Neural progenitor cell (in vitro differentiated cells): ENCODE measurements around the gene FKBP1B. TPM values are rescaled to one million over a fixed set of nuclear protein-coding genes. Genes with fewer than 3 reads are reported as not detected.
A peak's percentile ranks its signal among the peaks of the same experiment; 100 is the strongest.

Experiments
- DNase-seq: peaks from one replicate; pipeline ENCODE4 v3.0.0-alpha.2; 2016; ENCODE audit warnings: low spot score
- H2AFZ ChIP-seq: fragments of 200-600 bp; sonication (generic); replicated peaks from 2 replicates; pipeline ENCODE4 v1.6.1; 2016; ENCODE audit warnings: antibody characterized with exemption
- H3F3A ChIP-seq: fragments of 200-600 bp; sonication (generic); 2 replicates; pipeline ENCODE4 v1.6.1; 2016; ENCODE audit warnings: antibody characterized with exemption, low read depth
- H3K27ac ChIP-seq: fragments of 200-600 bp; sonication (generic); 2 replicates; pipeline ENCODE4 v1.5.1; 2016; ENCODE audit warnings: mild to moderate bottlenecking
- H3K27me3 ChIP-seq: fragments of 200-600 bp; sonication (generic); 2 replicates; pipeline ENCODE4 v1.6.1; 2016; ENCODE audit warnings: mild to moderate bottlenecking, moderate library complexity
- H3K36me3 ChIP-seq: fragments of 200-600 bp; sonication (generic); 2 replicates; pipeline ENCODE4 v1.5.1; 2016
- H3K4me1 ChIP-seq: fragments of 200-600 bp; sonication (generic); 2 replicates; pipeline ENCODE4 v1.6.1; 2016; ENCODE audit warnings: mixed run types
- H3K4me2 ChIP-seq: fragments of 200-600 bp; sonication (generic); 2 replicates; pipeline ENCODE4 v1.6.1; 2016
- H3K4me3 ChIP-seq: fragments of 200-600 bp; sonication (generic); 2 replicates; pipeline ENCODE4 v1.5.1; 2016
- H3K79me2 ChIP-seq: fragments of 200-600 bp; sonication (generic); 2 replicates; pipeline ENCODE4 v1.6.1; 2016; ENCODE audit warnings: low read depth
- H3K9ac ChIP-seq: fragments of 200-600 bp; sonication (generic); 2 replicates; pipeline ENCODE4 v1.6.1; 2016
- H3K9me3 ChIP-seq: fragments of 200-600 bp; sonication (generic); 2 replicates; pipeline ENCODE4 v1.5.1; 2016; ENCODE audit warnings: low read depth
- H4K20me1 ChIP-seq: fragments of 200-600 bp; sonication (generic); 2 replicates; pipeline ENCODE4 v1.6.1; 2016; ENCODE audit warnings: low read depth
- H3K27ac Mint-ChIP-seq: 3 replicates; pipeline ENCODE4 v1.8.0; 2021; ENCODE audit warnings: mixed read lengths
- H3K27me3 Mint-ChIP-seq: 2 replicates; pipeline ENCODE4 v1.8.0; 2022; ENCODE audit warnings: low read depth, mild to moderate bottlenecking, inconsistent platforms, moderate library complexity, mixed read lengths; ENCODE audit not compliant: insufficient read depth
- H3K36me3 Mint-ChIP-seq: 3 replicates; pipeline ENCODE4 v1.8.0; 2021; ENCODE audit warnings: mixed read lengths
- H3K4me1 Mint-ChIP-seq: 3 replicates; pipeline ENCODE4 v1.8.0; 2021; ENCODE audit warnings: mixed read lengths
- H3K4me3 Mint-ChIP-seq: 3 replicates; pipeline ENCODE4 v1.8.0; 2021; ENCODE audit warnings: mild to moderate bottlenecking, moderate library complexity, mixed read lengths
- H3K9me3 Mint-ChIP-seq: 3 replicates; pipeline ENCODE4 v1.8.0; 2020; ENCODE audit warnings: mixed read lengths
- EZH2 ChIP-seq: fragments of 200-600 bp; sonication (generic); IDR thresholded peaks from 2 replicates; pipeline ENCODE4 v1.6.1; 2017; ENCODE audit warnings: antibody characterized with exemption, mild to moderate bottlenecking, moderate library complexity
- EZH2phosphoT487 ChIP-seq: fragments of 200-600 bp; sonication (generic); IDR thresholded peaks from 2 replicates; pipeline ENCODE4 v1.6.1; 2017; ENCODE audit warnings: antibody characterized with exemption
- total RNA-seq: library from RNA; depleted of rRNA; stranded (reverse); fragments of >200 nt; gene quantifications from 2 replicates; pipeline ENCODE4 v1.2.3, GENCODE V29; 2015; ENCODE audit warnings: low replicate concordance
- TF ChIP-seq, protein P1 (sequence below): fragments of 200-600 bp; sonication (generic); IDR thresholded peaks from 2 replicates; pipeline ENCODE4 v1.5.1; 2017; ENCODE audit warnings: antibody characterized with exemption, mild to moderate bottlenecking

FKBP1B gene
- total RNA-seq, 1 donor from 2014 or later, result 46.0 TPM

GRCh38 chr2:24075915-24076848 lies 26.6 kb downstream of the FKBP1B start, which contains the start of gene SF3B6:
Gene SF3B6 (minus strand): TSS chr2:24076326. CDS start chr2:24076229, 97 bp downstream.
- H3K27me3 Mint-ChIP-seq, result peaks cover 4% of the 10 kb centered on the region
- Histone ChIP-seq H3K4me3 (peak within 1 kb of the TSS; percentile 79), H3K4me1 (no peaks in the 10 kb centered on the region), H3K9me3 (no peaks in the 10 kb centered on the region), H3K36me3 (peaks cover 11% of the 10 kb centered on the region), H3K9ac (peak within 1 kb of the TSS; percentile 81), H3K27me3 (no peaks in the 10 kb centered on the region), H3K79me2 (peaks cover 44% of the 10 kb centered on the region), H3F3A (peaks cover 36% of the 10 kb centered on the region), H2AFZ (peak within 1 kb of the TSS; percentile 91), H3K4me2 (peak within 1 kb of the TSS; percentile 86), H4K20me1 (peaks cover 17% of the 10 kb centered on the region), H3K27ac (peak within 1 kb of the TSS; percentile 90)
- H3K36me3 Mint-ChIP-seq, result peaks cover 12% of the 10 kb centered on the region
- peak within 1 kb of the TSS; percentile 96 for H3K4me3 Mint-ChIP-seq
- peaks cover 22% of the 10 kb centered on the region for H3K4me1 Mint-ChIP-seq
- peak within 1 kb of the TSS; percentile 76 for H3K27ac Mint-ChIP-seq
- no peaks in the 10 kb centered on the region for H3K9me3 Mint-ChIP-seq
- TF ChIP-seq EZH2phosphoT487 (no peak), EZH2 (no peak)
- TF ChIP-seq, protein P1, sequence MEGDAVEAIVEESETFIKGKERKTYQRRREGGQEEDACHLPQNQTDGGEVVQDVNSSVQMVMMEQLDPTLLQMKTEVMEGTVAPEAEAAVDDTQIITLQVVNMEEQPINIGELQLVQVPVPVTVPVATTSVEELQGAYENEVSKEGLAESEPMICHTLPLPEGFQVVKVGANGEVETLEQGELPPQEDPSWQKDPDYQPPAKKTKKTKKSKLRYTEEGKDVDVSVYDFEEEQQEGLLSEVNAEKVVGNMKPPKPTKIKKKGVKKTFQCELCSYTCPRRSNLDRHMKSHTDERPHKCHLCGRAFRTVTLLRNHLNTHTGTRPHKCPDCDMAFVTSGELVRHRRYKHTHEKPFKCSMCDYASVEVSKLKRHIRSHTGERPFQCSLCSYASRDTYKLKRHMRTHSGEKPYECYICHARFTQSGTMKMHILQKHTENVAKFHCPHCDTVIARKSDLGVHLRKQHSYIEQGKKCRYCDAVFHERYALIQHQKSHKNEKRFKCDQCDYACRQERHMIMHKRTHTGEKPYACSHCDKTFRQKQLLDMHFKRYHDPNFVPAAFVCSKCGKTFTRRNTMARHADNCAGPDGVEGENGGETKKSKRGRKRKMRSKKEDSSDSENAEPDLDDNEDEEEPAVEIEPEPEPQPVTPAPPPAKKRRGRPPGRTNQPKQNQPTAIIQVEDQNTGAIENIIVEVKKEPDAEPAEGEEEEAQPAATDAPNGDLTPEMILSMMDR, result no peak
- peak; percentile 99 for DNase-seq

GRCh38 chr2:24076849-24077534 lies 27.5 kb downstream of the FKBP1B start:
- Histone ChIP-seq H3K4me2 (peak overlapping the region; percentile 86), H3K79me2 (peaks cover 37% of the 10 kb centered on the region), H3K4me3 (peak overlapping the region; percentile 79), H3K9me3 (no peaks in the 10 kb centered on the region), H3K27ac (no peak overlapping the region), H3K27me3 (no peaks in the 10 kb centered on the region), H3F3A (peaks cover 36% of the 10 kb centered on the region), H4K20me1 (peaks cover 11% of the 10 kb centered on the region), H3K9ac (no peak overlapping the region), H2AFZ (peak overlapping the region; percentile 41), H3K4me1 (no peaks in the 10 kb centered on the region), H3K36me3 (peaks cover 11% of the 10 kb centered on the region)
- H3K4me3 Mint-ChIP-seq, result peak overlapping the region; percentile 96
- no peak for TF ChIP-seq EZH2phosphoT487
- TF ChIP-seq, protein P1, result no peak
- TF ChIP-seq EZH2, result no peak
- peaks cover 15% of the 10 kb centered on the region for H3K36me3 Mint-ChIP-seq
- no peak overlapping the region for H3K27ac Mint-ChIP-seq
- no peaks in the 10 kb centered on the region for H3K9me3 Mint-ChIP-seq
- peaks cover 22% of the 10 kb centered on the region for H3K4me1 Mint-ChIP-seq
- peaks cover 4% of the 10 kb centered on the region for H3K27me3 Mint-ChIP-seq
- peak; percentile 45 for DNase-seq

DNA sequence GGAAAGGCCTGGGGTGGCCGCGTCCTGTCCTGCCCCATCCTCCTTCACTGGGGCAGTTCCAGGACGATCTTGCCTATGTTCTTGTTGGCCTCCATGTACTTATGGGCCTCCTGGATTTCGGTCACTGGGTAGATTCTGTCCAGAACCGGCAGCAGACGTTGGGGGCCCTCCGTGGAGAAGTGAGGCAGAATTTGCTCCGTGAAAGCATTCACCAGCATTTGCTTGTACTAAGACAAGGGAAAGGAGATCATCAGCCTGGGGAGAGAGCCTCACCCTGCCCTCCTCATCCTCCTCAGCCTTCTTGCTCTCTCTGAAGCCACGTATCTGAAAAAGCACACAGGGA lies 28.0 kb downstream of the FKBP1B start:
- peaks cover 4% of the 10 kb centered on the region for H3K27me3 Mint-ChIP-seq
- H3K4me1 Mint-ChIP-seq, result peaks cover 22% of the 10 kb centered on the region
- Histone ChIP-seq H2AFZ (peak overlapping the region; percentile 41), H3F3A (peaks cover 36% of the 10 kb centered on the region), H3K79me2 (peaks cover 32% of the 10 kb centered on the region), H3K36me3 (peaks cover 11% of the 10 kb centered on the region), H4K20me1 (peaks cover 11% of the 10 kb centered on the region), H3K27ac (no peak overlapping the region), H3K9ac (no peak overlapping the region), H3K4me2 (peak overlapping the region; percentile 86), H3K9me3 (no peaks in the 10 kb centered on the region), H3K4me3 (peak overlapping the region; percentile 79), H3K4me1 (no peaks in the 10 kb centered on the region), H3K27me3 (no peaks in the 10 kb centered on the region)
- TF ChIP-seq EZH2phosphoT487, result no peak
- TF ChIP-seq, protein P1, result no peak
- no peak for TF ChIP-seq EZH2
- H3K9me3 Mint-ChIP-seq, result no peaks in the 10 kb centered on the region
- H3K4me3 Mint-ChIP-seq, result peak overlapping the region; percentile 96
- no peak for DNase-seq
- no peak overlapping the region for H3K27ac Mint-ChIP-seq
- peaks cover 16% of the 10 kb centered on the region for H3K36me3 Mint-ChIP-seq
